ENCODE results near the gene FECH.

DNA sequence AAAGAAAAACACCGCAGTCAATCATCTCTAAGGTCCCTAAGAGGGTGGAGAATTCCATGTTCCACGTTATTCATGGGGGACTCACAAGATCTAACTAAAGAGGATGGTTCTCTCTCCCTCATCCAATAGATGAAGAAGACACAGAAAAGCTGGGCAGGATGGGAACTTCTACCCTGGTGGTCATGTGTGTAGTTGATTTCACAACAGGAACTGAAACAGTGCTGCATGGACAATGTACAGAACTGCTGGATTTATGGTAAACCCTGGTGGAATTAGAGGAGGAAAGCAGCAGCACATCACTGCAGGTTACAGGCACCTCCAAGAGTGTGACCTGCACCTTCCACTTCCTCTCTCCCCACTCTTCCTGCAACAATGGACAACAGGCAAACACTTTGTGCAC is 31.4 kb downstream of the FECH start:
- TF ChIP-seq POLR2AphosphoS5 (IDR thresholded peaks at IDR 0.05; ENCODE audit: borderline replicate concordance, low read depth, low read length): no peak
- no peak for TF ChIP-seq EZH2 (IDR thresholded peaks at IDR 0.05)
- no peak for TF ChIP-seq FOXP2 (optimal IDR thresholded peaks at IDR 0.05; ENCODE audit: control extremely low read depth, extremely low read length, insufficient read depth)
